Measurements from ENCODE around the gene MECP2. TPM values are rescaled to one million over a fixed set of nuclear protein-coding genes. Genes with fewer than 3 reads are reported as not detected.
A peak's percentile ranks its signal among the peaks of the same experiment; 100 is the strongest.

MECP2 gene
- total RNA-seq, 4 donors from 2014 or later: 30.7 to 34.9 (median 33.6) TPM

- H3K4me3 ChIP-seq (ENCODE audit: low read depth, poor library complexity, severe bottlenecking): no peak overlapping the region
- no peak for DNase-seq (ENCODE audit: low spot score in 2 of 2)
- TF ChIP-seq POLR2A (IDR thresholded peaks at IDR 0.05): no peak
- no peak for TF ChIP-seq CTCF (IDR thresholded peaks at IDR 0.05)
- 79 to 86% methylated on average over 9 to 11 of the region's 11 CpGs for WGBS, 2 donors
- intact Hi-C loops (cut with DNase I; ENCODE audit: low total_unique reads): no loop called here
These were observed 39.1 kb downstream of the MECP2 start for GRCh38 chrX:154058214-154058997.

- intact Hi-C loops (cut with DNase I; ENCODE audit: low total_unique reads): no loop called here
- no peak for TF ChIP-seq CTCF (IDR thresholded peaks at IDR 0.05)
- TF ChIP-seq POLR2A (IDR thresholded peaks at IDR 0.05): no peak
- DNase-seq (ENCODE audit: low spot score in 2 of 2): no peak
- H3K4me3 ChIP-seq (ENCODE audit: low read depth, poor library complexity, severe bottlenecking): no peak overlapping the region
- WGBS, 2 donors: 77 to 83% methylated on average over 1 of the region's 1 CpG
These were observed 39.7 kb downstream of the MECP2 start for GRCh38 chrX:154057791-154058190.

- intact Hi-C loops (cut with DNase I; ENCODE audit: low total_unique reads): no loop called here
- DNase-seq (ENCODE audit: low spot score in 2 of 2): peak in 1 of 2 donors; percentile 34
- WGBS, 2 donors: 50 to 59% methylated on average over 8 of the region's 8 CpGs
- TF ChIP-seq POLR2A (IDR thresholded peaks at IDR 0.05) (no peak), CTCF (IDR thresholded peaks at IDR 0.05) (no peak)
- H3K4me3 ChIP-seq (ENCODE audit: low read depth, poor library complexity, severe bottlenecking): no peak overlapping the region
These were observed 40.7 kb downstream of the MECP2 start for GRCh38 chrX:154056770-154057241.

- H3K4me3 ChIP-seq (ENCODE audit: low read depth, poor library complexity, severe bottlenecking): no peak overlapping the region
- WGBS, 2 donors: 29% methylated on average over 8 of the region's 8 CpGs
- intact Hi-C loops (cut with DNase I; ENCODE audit: low total_unique reads): no loop called here
- TF ChIP-seq POLR2A (IDR thresholded peaks at IDR 0.05) (no peak), CTCF (IDR thresholded peaks at IDR 0.05) (no peak)
- DNase-seq (ENCODE audit: low spot score in 2 of 2): peak; percentile 62 to 94
These were observed 46.2 kb downstream of the MECP2 start for GRCh38 chrX:154051201-154051810.

- intact Hi-C loops (cut with DNase I; ENCODE audit: low total_unique reads): no loop called here
- H3K4me3 ChIP-seq (ENCODE audit: low read depth, poor library complexity, severe bottlenecking): no peak overlapping the region
- WGBS, 2 donors: 46 to 54% methylated on average over 7 of the region's 7 CpGs
- DNase-seq (ENCODE audit: low spot score in 2 of 2): no peak
- no peak for TF ChIP-seq POLR2A (IDR thresholded peaks at IDR 0.05)
- TF ChIP-seq CTCF (IDR thresholded peaks at IDR 0.05): no peak
These were observed 47.4 kb downstream of the MECP2 start for GRCh38 chrX:154050113-154050495.

Data from lower leg skin (tissue), 4 donors.